MCF 10A (cell line): ENCODE results near the gene IL36A. TPM values are rescaled to one million over a fixed set of nuclear protein-coding genes. Genes with fewer than 3 reads are reported as not detected.

Experiments used
- BruUV-seq: library from RNA; stranded (reverse); fragments of 400-500 nt; replicated peaks from 2 replicates; lab custom pipeline; 2021; lab: Mats Ljungman, UMichigan
- CTCF ChIA-PET: fragments of 300-600 bp; sonication (Branson Sonifier 250); formaldehyde crosslinking; extraction: SDS; loops from one replicate; lab custom pipeline; 2021; ENCODE audit warnings: antibody characterized with exemption, inconsistent platforms; lab: Yijun Ruan, JAX
- POLR2A ChIA-PET: fragments of 300-600, 350-650 bp; sonication (Branson Sonifier 250); formaldehyde crosslinking; extraction: SDS; loops from one replicate; lab custom pipeline; 2020; ENCODE audit warnings: antibody characterized with exemption, inconsistent platforms; lab: Yijun Ruan, JAX
- DNase-seq: peaks from one replicate; pipeline ENCODE4 v3.0.0-alpha.2; 2018; ENCODE audit not compliant: unreplicated experiment
- H3K27ac Mint-ChIP-seq: one replicate; pipeline ENCODE4 v1.8.0; 2022; ENCODE audit warnings: mild to moderate bottlenecking, low read depth, mixed read lengths; ENCODE audit not compliant: unreplicated experiment
- H3K27me3 Mint-ChIP-seq: one replicate; pipeline ENCODE4 v1.8.0; 2022; ENCODE audit warnings: mixed read lengths; ENCODE audit not compliant: insufficient read depth, unreplicated experiment
- H3K36me3 Mint-ChIP-seq: one replicate; pipeline ENCODE4 v1.8.0; 2022; ENCODE audit warnings: mild to moderate bottlenecking, moderate library complexity, mixed read lengths; ENCODE audit not compliant: insufficient read depth, unreplicated experiment
- H3K4me1 Mint-ChIP-seq: one replicate; pipeline ENCODE4 v1.8.0; 2022; ENCODE audit warnings: mixed read lengths; ENCODE audit not compliant: insufficient read depth, unreplicated experiment
- H3K4me3 Mint-ChIP-seq: one replicate; pipeline ENCODE4 v1.8.0; 2022; ENCODE audit warnings: mild to moderate bottlenecking, moderate library complexity, mixed read lengths; ENCODE audit not compliant: unreplicated experiment
- H3K9me3 Mint-ChIP-seq: one replicate; pipeline ENCODE4 v1.8.0; 2022; ENCODE audit warnings: mixed read lengths; ENCODE audit not compliant: unreplicated experiment
- CTCF ChIP-seq: fragments of 200-600 bp; IDR thresholded peaks from one replicate; pipeline ENCODE4 v1.8.0; 2022; ENCODE audit warnings: antibody characterized with exemption, mild to moderate bottlenecking; ENCODE audit not compliant: unreplicated experiment
- intact Hi-C: fragments of 100-400 bp; cut with micrococcal nuclease; formaldehyde crosslinking; loops from 2 replicates; pipeline ENCODE4 v1.14.1; 2022
- total RNA-seq: library from RNA; stranded (reverse); gene quantifications from 2 replicates; pipeline ENCODE4 v1.2.3, GENCODE V29; 2022

Gene IL36A
- total RNA-seq, 1 experiment from 2014 or later: not detected

GRCh38 chr2:112994648-112995047 is 10.6 kb upstream of the IL36A start:
- Mint-ChIP-seq H3K4me3 (no peak overlapping the region), H3K4me1 (no peaks in the 10 kb centered on the region), H3K9me3 (peaks cover 32% of the 10 kb centered on the region), H3K27ac (no peak overlapping the region), H3K36me3 (no peaks in the 10 kb centered on the region), H3K27me3 (peaks cover 19% of the 10 kb centered on the region)
- BruUV-seq: no TSS peak
- ChIA-PET POLR2A (no interaction called here), CTCF (no interaction called here)
- intact Hi-C loops: no loop called here
- TF ChIP-seq CTCF: no peak
- no peak for DNase-seq

- H3K27me3 Mint-ChIP-seq: peaks cover 19% of the 10 kb centered on the region
- POLR2A ChIA-PET: no interaction called here
- no peak for TF ChIP-seq CTCF
- H3K36me3 Mint-ChIP-seq: no peaks in the 10 kb centered on the region
- no peak overlapping the region for H3K27ac Mint-ChIP-seq
- no peak for DNase-seq
- no peaks in the 10 kb centered on the region for H3K4me1 Mint-ChIP-seq
- CTCF ChIA-PET: no interaction called here
- no peak overlapping the region for H3K4me3 Mint-ChIP-seq
- intact Hi-C loops: no loop called here
- BruUV-seq: no TSS peak
- peaks cover 36% of the 10 kb centered on the region for H3K9me3 Mint-ChIP-seq
Measured at GRCh38 chr2:112995346-112995920, 9.8 kb upstream of the IL36A start.

DNA sequence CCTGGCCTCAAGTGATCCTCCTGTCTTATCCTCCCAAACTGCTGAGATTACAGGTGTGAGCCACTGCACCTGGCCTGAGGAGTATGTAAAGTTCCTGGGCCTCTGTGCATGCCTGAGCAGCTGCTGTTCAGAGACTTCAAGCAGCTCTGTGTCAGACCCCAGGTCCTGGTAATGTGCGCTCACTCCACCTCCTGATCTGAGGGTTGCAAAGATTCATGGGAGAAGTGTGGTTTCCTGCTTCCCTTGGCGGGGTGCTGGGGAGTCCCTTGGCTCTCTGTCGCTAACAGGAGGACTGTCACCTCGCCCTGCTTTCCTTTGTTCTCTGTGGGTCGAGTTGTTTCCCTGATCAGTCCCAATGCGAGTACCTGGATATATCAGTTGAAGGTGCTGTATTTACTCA is 8.6 kb upstream of the IL36A start:
- Mint-ChIP-seq H3K36me3 (no peaks in the 10 kb centered on the region), H3K9me3 (peaks cover 42% of the 10 kb centered on the region), H3K4me3 (no peak overlapping the region), H3K27me3 (peaks cover 19% of the 10 kb centered on the region), H3K27ac (no peak overlapping the region), H3K4me1 (no peaks in the 10 kb centered on the region)
- ChIA-PET CTCF (no interaction called here), POLR2A (no interaction called here)
- no peak for TF ChIP-seq CTCF
- intact Hi-C loops: no loop called here
- DNase-seq: no peak
- BruUV-seq: no TSS peak

DNA sequence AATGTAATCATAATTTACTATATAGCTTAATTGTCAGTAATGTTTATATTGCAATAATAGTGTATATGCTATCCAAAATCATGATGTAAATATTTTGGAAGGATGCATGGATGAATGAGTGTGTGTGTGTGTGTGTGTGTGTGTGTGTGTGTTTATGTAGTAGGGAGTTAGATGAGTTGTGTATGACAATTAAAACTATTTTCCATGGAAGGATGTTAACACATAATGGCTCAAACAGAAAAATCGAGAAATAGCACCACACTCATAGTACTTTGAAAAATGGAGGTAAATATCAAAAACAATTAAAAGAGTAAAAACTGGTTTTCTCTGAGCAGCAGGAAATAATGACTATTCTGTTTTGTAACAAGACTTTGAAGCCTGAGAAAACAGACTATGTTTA is 8.1 kb upstream of the IL36A start:
- Mint-ChIP-seq H3K9me3 (peaks cover 41% of the 10 kb centered on the region), H3K4me3 (no peak overlapping the region), H3K27me3 (peaks cover 16% of the 10 kb centered on the region), H3K4me1 (no peaks in the 10 kb centered on the region), H3K36me3 (no peaks in the 10 kb centered on the region), H3K27ac (no peak overlapping the region)
- ChIA-PET POLR2A (no interaction called here), CTCF (no interaction called here)
- intact Hi-C loops: no loop called here
- no peak for DNase-seq
- no TSS peak for BruUV-seq
- TF ChIP-seq CTCF: no peak
